Activated CD4-positive, alpha-beta T cell treated with anti-CD3 and anti-CD28 coated beads, Interleukin-2, amount 50 U/mL, for 24 hours (primary cell): Measurements from ENCODE around the gene SVIL.
"Not testable (repeated sequence)": the region's sequence is repeated elsewhere in the genome, so short reads cannot be mapped to it uniquely, and the experiment has no call there.

ENCODE experiments used
- DNase-seq, 2 donors: peaks; one replicate each; pipeline ENCODE4 v3.0.0-alpha.2; 2020; ENCODE audit warnings: low read depth in 1 of 2, low spot score in 1 of 2

Gene SVIL

GRCh38 chr10:29492774-29493173 lies 142.0 kb downstream of the SVIL start:
- DNase-seq = no peak

- no peak for DNase-seq
Observed at GRCh38 chr10:29491918-29492317, 142.9 kb downstream of the SVIL start.

- DNase-seq = not testable (repeated sequence)
Observed at GRCh38 chr10:29490781-29491280, 143.9 kb downstream of the SVIL start.

GRCh38 chr10:29488471-29488870 lies 146.3 kb downstream of the SVIL start:
- DNase-seq = not testable (repeated sequence)

GRCh38 chr10:29487884-29488266 lies 146.9 kb downstream of the SVIL start:
- not testable (repeated sequence) for DNase-seq

- not testable (repeated sequence) for DNase-seq
Observed at GRCh38 chr10:29487032-29487883, 147.5 kb downstream of the SVIL start.

GRCh38 chr10:29486433-29486832 lies 148.3 kb downstream of the SVIL start:
- no peak for DNase-seq

- not testable (repeated sequence) for DNase-seq
Observed at GRCh38 chr10:29484677-29485076, 150.1 kb downstream of the SVIL start.

- no peak for DNase-seq
Observed at GRCh38 chr10:29482591-29483431, 152.0 kb downstream of the SVIL start.

GRCh38 chr10:29481906-29482440 lies 152.8 kb downstream of the SVIL start:
- no peak for DNase-seq

GRCh38 chr10:29479981-29480954 lies 154.5 kb downstream of the SVIL start:
- no peak for DNase-seq

- DNase-seq = no peak
Observed at GRCh38 chr10:29479081-29479925, 155.5 kb downstream of the SVIL start.

- DNase-seq = no peak
Observed at GRCh38 chr10:29473406-29474100, 161.2 kb downstream of the SVIL start.

- DNase-seq = no peak
Observed at GRCh38 chr10:29473087-29473356, 161.7 kb downstream of the SVIL start.

- DNase-seq = no peak
Observed at GRCh38 chr10:29472301-29473086, 162.3 kb downstream of the SVIL start.

- DNase-seq = no peak
Observed at GRCh38 chr10:29471544-29471859, 163.3 kb downstream of the SVIL start.

GRCh38 chr10:29470843-29471543 lies 163.8 kb downstream of the SVIL start:
- no peak for DNase-seq

GRCh38 chr10:29470355-29470705 lies 164.4 kb downstream of the SVIL start:
- no peak for DNase-seq
